T-helper 2 cell treated with Interferon-gamma antibody and Interleukin-4, amounts not matched to agents 5 μg/mL and 100 μg/mL, for 36 hours (primary cell): ENCODE data around the gene ACTN2.

ENCODE experiments used
- DNase-seq: peaks from one replicate; pipeline ENCODE4 v3.0.0; 2021; ENCODE audit warnings: low spot score
- H3K27ac Mint-ChIP-seq: one replicate; pipeline ENCODE4 v1.8.0; 2021; ENCODE audit warnings: mild to moderate bottlenecking, mixed read lengths
- H3K27me3 Mint-ChIP-seq: one replicate; pipeline ENCODE4 v1.8.0; 2021; ENCODE audit warnings: low read depth, mixed read lengths
- H3K36me3 Mint-ChIP-seq: one replicate; pipeline ENCODE4 v1.8.0; 2021; ENCODE audit warnings: low read depth, mixed read lengths
- H3K4me1 Mint-ChIP-seq: one replicate; pipeline ENCODE4 v1.8.0; 2021; ENCODE audit warnings: low read depth, mixed read lengths
- H3K4me3 Mint-ChIP-seq: one replicate; pipeline ENCODE4 v1.8.0; 2022; ENCODE audit warnings: mild to moderate bottlenecking, moderate library complexity, mixed read lengths
- H3K9me3 Mint-ChIP-seq: one replicate; pipeline ENCODE4 v1.8.0; 2021; ENCODE audit warnings: mixed read lengths

The ACTN2 gene

GRCh38 chr1:236759252-236759859 is 73.1 kb downstream of the ACTN2 start:
- Mint-ChIP-seq H3K36me3 (no peaks in the 10 kb centered on the region), H3K9me3 (no peaks in the 10 kb centered on the region), H3K4me3 (peak overlapping the region; percentile 40), H3K27me3 (no peaks in the 10 kb centered on the region), H3K4me1 (peaks cover 7% of the 10 kb centered on the region), H3K27ac (no peak overlapping the region)
- no peak for DNase-seq

DNA sequence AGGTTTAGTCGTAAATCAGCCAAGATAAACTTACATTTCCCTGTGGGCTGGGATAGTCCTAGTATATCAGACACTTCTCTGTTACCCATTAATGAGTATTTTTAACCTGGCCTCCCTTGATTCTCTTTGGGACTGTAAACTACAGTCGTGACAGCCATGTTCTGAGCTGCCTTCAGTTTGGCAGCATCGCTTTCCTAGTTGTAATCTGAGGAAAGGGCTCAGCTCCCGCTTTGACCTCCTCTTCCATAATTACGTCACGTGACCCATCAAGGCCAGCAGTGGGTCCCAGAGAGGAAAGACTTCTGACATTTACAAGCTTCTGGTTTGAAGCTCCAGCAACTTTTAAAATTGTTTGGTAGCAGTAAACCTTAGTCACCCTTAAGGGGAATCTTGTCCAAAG is 74.2 kb downstream of the ACTN2 start:
- H3K27me3 Mint-ChIP-seq, result peaks cover 2% of the 10 kb centered on the region
- no peak for DNase-seq
- H3K9me3 Mint-ChIP-seq, result no peaks in the 10 kb centered on the region
- no peak overlapping the region for H3K4me3 Mint-ChIP-seq
- peaks cover 7% of the 10 kb centered on the region for H3K4me1 Mint-ChIP-seq
- H3K27ac Mint-ChIP-seq, result no peak overlapping the region
- no peaks in the 10 kb centered on the region for H3K36me3 Mint-ChIP-seq

DNA sequence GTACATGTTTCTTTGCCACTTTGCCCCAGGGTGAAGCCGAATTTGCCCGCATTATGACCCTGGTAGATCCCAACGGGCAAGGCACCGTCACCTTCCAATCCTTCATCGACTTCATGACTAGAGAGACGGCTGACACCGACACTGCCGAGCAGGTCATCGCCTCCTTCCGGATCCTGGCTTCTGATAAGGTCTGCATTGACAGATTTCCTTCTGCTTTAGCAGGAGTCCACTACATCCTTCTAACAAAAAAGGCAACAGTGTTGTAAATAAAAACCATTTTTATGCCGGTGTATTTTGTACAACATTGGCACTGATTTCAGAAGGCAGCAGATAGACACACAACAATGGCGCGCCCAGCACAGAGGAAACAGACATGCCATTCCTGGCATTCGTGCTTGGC is 74.7 kb downstream of the ACTN2 start:
- peaks cover 7% of the 10 kb centered on the region for H3K4me1 Mint-ChIP-seq
- H3K27ac Mint-ChIP-seq, result no peak overlapping the region
- H3K4me3 Mint-ChIP-seq, result no peak overlapping the region
- no peak for DNase-seq
- H3K36me3 Mint-ChIP-seq, result no peaks in the 10 kb centered on the region
- H3K27me3 Mint-ChIP-seq, result peaks cover 6% of the 10 kb centered on the region
- no peaks in the 10 kb centered on the region for H3K9me3 Mint-ChIP-seq

DNA sequence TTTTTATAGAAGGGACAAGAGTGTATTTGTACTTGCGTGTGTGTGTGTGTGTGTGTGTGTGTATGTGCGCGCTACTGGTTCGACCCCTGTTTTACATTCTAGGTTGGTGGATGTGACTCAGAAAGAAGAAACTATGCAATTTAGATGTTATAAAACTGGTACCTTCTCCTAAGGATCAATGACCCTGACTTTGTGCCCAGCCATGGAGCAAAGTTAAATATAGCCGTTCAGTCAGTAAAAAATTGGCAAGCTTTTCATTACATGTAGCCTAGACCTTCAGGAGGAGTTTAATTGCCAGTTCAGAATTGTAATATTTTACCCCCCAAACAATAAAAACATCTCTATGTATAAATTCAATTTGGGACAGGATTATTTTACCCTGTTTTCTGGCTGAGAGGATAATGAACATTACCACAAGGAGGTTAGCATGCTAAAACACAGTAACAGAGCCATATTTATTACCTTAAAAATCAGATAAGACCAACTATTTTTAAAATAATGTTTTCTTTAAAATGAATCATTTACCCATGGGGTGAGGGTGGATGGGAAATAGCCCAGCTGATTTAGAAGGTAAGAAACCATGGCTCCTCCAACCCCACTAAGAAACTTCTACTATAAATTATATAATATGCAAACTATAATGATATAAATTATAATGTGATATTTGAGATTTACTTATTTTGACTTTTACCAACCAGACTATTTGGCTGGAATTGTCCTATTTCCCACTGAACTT is 75.3 kb downstream of the ACTN2 start:
- no peak overlapping the region for H3K27ac Mint-ChIP-seq

GRCh38 chr1:236762410-236762809 is 76.1 kb downstream of the ACTN2 start:
- Mint-ChIP-seq H3K27ac (no peak overlapping the region), H3K4me1 (peaks cover 7% of the 10 kb centered on the region), H3K36me3 (no peaks in the 10 kb centered on the region), H3K4me3 (no peak overlapping the region), H3K27me3 (peaks cover 6% of the 10 kb centered on the region), H3K9me3 (no peaks in the 10 kb centered on the region)
- DNase-seq, result no peak

More for the DNA sequence above, 75.3 kb downstream of the ACTN2 start:
- H3K4me3 Mint-ChIP-seq, result no peak overlapping the region
- H3K4me1 Mint-ChIP-seq, result peaks cover 7% of the 10 kb centered on the region
- no peaks in the 10 kb centered on the region for H3K9me3 Mint-ChIP-seq
- no peak for DNase-seq
- H3K36me3 Mint-ChIP-seq, result no peaks in the 10 kb centered on the region
- peaks cover 6% of the 10 kb centered on the region for H3K27me3 Mint-ChIP-seq

- Mint-ChIP-seq H3K9me3 (no peaks in the 10 kb centered on the region), H3K4me3 (no peak overlapping the region), H3K27me3 (peaks cover 18% of the 10 kb centered on the region), H3K27ac (no peak overlapping the region), H3K36me3 (no peaks in the 10 kb centered on the region), H3K4me1 (peaks cover 4% of the 10 kb centered on the region)
- no peak for DNase-seq
These were observed 79.5 kb downstream of the ACTN2 start for GRCh38 chr1:236765831-236766230.

DNA sequence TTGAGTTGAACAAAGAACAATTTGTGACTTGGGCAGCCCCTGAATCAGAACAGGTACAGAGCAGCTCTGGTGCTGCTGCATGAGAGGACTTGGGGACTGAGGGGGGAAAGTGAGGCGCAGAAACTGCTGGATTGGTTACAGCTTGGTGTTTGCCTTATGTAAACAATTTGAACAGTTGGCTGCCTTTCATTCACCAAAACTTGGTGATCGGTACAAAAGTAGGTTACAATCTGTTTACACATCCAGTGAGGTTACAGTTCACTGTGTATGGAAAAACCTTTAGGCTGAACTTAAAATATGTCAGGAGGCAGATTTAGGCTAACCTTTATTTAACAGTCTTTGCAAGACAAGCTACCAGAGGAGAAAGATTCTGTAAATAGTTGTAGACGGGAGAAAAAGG is 80.2 kb downstream of the ACTN2 start:
- H3K9me3 Mint-ChIP-seq, result no peaks in the 10 kb centered on the region
- peaks cover 18% of the 10 kb centered on the region for H3K27me3 Mint-ChIP-seq
- H3K4me3 Mint-ChIP-seq, result no peak overlapping the region
- DNase-seq, result no peak
- H3K4me1 Mint-ChIP-seq, result peaks cover 4% of the 10 kb centered on the region
- no peak overlapping the region for H3K27ac Mint-ChIP-seq
- no peaks in the 10 kb centered on the region for H3K36me3 Mint-ChIP-seq

DNA sequence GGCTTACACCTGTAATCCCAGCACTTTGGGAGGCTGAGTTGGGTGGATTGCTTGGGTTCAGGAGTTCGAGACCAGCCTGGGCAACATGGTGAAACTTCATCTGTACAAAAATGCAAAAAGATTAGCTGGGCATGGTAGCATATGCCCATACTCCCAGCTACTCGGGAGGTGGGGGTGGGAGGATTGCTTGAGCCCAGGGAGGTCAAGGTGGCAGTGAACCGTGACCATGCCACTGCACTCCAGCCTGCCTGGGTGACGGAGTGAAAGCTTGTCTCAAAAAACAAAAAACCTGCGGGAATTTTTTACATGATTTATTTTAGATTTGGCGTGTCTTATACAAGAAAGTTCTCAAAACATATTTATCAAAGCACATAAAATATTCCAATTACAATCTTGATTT is 81.0 kb downstream of the ACTN2 start:
- Mint-ChIP-seq H3K9me3 (no peaks in the 10 kb centered on the region), H3K4me3 (no peak overlapping the region), H3K4me1 (peaks cover 4% of the 10 kb centered on the region), H3K27me3 (peaks cover 18% of the 10 kb centered on the region), H3K36me3 (no peaks in the 10 kb centered on the region), H3K27ac (no peak overlapping the region)
- DNase-seq, result no peak

DNA sequence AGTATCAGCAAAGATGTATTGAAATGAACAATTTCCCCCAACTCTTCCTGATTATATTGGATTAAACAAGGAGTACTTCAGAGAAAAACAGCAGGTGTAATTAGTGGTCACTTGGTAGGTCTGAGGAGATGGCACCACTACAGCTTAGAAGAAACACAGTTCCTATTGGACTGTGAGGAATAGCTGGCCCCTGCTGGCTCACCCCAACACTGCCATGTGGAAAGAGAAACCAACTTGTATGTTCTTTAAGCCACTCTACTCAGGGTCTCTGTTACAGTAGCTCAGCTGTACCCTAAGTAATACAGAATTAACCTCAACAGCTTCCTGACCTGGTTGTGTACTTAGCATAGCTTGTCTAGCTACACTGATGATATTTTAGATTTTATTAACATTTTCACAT is 82.3 kb downstream of the ACTN2 start:
- Mint-ChIP-seq H3K9me3 (no peaks in the 10 kb centered on the region), H3K27ac (no peak overlapping the region), H3K4me1 (no peaks in the 10 kb centered on the region), H3K27me3 (peaks cover 18% of the 10 kb centered on the region), H3K4me3 (no peak overlapping the region), H3K36me3 (no peaks in the 10 kb centered on the region)
- DNase-seq, result no peak

GRCh38 chr1:236773919-236774318 is 87.6 kb downstream of the ACTN2 start:
- no peak overlapping the region for H3K27ac Mint-ChIP-seq
- H3K9me3 Mint-ChIP-seq, result peaks cover 8% of the 10 kb centered on the region
- H3K36me3 Mint-ChIP-seq, result no peaks in the 10 kb centered on the region
- H3K4me1 Mint-ChIP-seq, result no peaks in the 10 kb centered on the region
- no peak overlapping the region for H3K4me3 Mint-ChIP-seq
- no peak for DNase-seq
- peaks cover 20% of the 10 kb centered on the region for H3K27me3 Mint-ChIP-seq

GRCh38 chr1:236774926-236775325 is 88.6 kb downstream of the ACTN2 start:
- no peaks in the 10 kb centered on the region for H3K4me1 Mint-ChIP-seq
- peaks cover 14% of the 10 kb centered on the region for H3K9me3 Mint-ChIP-seq
- no peaks in the 10 kb centered on the region for H3K36me3 Mint-ChIP-seq
- H3K4me3 Mint-ChIP-seq, result no peak overlapping the region
- peaks cover 21% of the 10 kb centered on the region for H3K27me3 Mint-ChIP-seq
- H3K27ac Mint-ChIP-seq, result no peak overlapping the region
- DNase-seq, result no peak

DNA sequence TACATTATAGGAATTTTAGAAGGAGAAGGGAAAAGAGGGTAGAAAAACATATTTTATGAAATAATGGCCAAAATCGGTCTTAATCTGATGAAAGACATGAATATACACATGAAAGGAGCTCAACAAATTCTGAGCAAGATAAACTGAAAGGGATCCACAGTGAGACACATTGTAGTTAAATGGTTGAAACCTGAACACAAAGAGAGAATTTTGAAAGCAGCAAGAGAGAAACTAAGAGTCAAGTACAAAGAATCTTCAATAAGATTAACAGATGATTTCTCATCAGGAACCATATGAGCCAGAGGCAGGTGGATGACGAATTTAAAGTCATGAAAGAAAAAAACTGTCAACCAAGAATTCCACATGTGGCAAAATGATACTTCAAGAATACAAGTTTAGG is 93.0 kb downstream of the ACTN2 start:
- no peak for DNase-seq
- Mint-ChIP-seq H3K9me3 (peaks cover 14% of the 10 kb centered on the region), H3K27me3 (peaks cover 30% of the 10 kb centered on the region)

DNA sequence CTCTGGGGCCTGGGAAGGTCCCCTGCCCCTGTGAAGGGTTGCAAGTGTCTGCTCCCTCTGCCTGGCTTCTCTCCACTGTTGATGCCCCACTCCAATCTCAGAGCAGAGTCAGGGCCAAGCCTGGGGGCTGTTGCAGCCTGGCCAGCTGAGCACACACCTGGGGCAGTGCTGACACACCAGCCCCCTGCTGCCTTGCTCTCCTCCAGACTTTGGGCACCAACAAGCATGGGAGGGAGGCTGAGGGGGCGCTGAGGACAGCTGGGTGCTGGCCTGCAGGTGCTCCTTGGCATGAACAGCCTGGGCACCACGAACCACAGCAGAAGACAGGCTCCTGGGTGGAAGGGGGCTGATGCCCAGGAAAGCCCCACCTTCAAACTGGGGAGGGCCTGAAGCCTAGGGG is 99.2 kb downstream of the ACTN2 start:
- Mint-ChIP-seq H3K27me3 (peaks cover 19% of the 10 kb centered on the region), H3K36me3 (no peaks in the 10 kb centered on the region), H3K4me1 (no peaks in the 10 kb centered on the region), H3K27ac (no peak overlapping the region), H3K9me3 (no peaks in the 10 kb centered on the region), H3K4me3 (no peak overlapping the region)
- no peak for DNase-seq

More for the DNA sequence above, 93.0 kb downstream of the ACTN2 start:
- Mint-ChIP-seq H3K4me1 (no peaks in the 10 kb centered on the region), H3K36me3 (no peaks in the 10 kb centered on the region), H3K27ac (no peak overlapping the region), H3K4me3 (no peak overlapping the region)

- Mint-ChIP-seq H3K4me3 (no peak overlapping the region), H3K36me3 (no peaks in the 10 kb centered on the region), H3K4me1 (no peaks in the 10 kb centered on the region), H3K27ac (no peak overlapping the region), H3K9me3 (no peaks in the 10 kb centered on the region), H3K27me3 (peaks cover 14% of the 10 kb centered on the region)
- no peak for DNase-seq
These were observed 100.2 kb downstream of the ACTN2 start for GRCh38 chr1:236786453-236786852.
